Testis (tissue), 3 donors: ENCODE results near the gene FCHSD2. TPM values are rescaled to one million over a fixed set of nuclear protein-coding genes. Genes with fewer than 3 reads are reported as not detected.
"Not testable (repeated sequence)": the region's sequence is repeated elsewhere in the genome, so short reads cannot be mapped to it uniquely, and the experiment has no call there.

Experiments
- DNase-seq: peaks from one replicate; pipeline ENCODE4 v3.0.0-alpha.2; 2019
- H3K27ac ChIP-seq, 2 donors: fragments of 200-600 bp; sonication (generic); one replicate each; pipeline ENCODE4 v1.5.1; 2019
- H3K27me3 ChIP-seq: fragments of 200-600 bp; sonication (generic); one replicate; pipeline ENCODE4 v1.5.1; 2019
- H3K36me3 ChIP-seq: fragments of 200-600 bp; sonication (generic); one replicate; pipeline ENCODE4 v1.5.1; 2017; ENCODE audit warnings: low read depth; ENCODE audit errors: missing control alignments
- H3K4me1 ChIP-seq: fragments of 200-600 bp; sonication (generic); one replicate; pipeline ENCODE4 v1.5.1; 2019
- H3K4me3 ChIP-seq, 2 donors: fragments of 200-600 bp; sonication (generic); one replicate each; pipeline ENCODE4 v1.5.1; 2017 to 2019
- H3K9me3 ChIP-seq: fragments of 200-600 bp; sonication (generic); one replicate; pipeline ENCODE4 v1.5.1; 2017
- POLR2A ChIP-seq: fragments of 450-650 bp; IDR thresholded peaks from one replicate; pipeline ENCODE4 v1.6.1; 2017; ENCODE audit warnings: antibody characterized with exemption, mild to moderate bottlenecking, moderate library complexity
- WGBS, 2 donors: methylation state at CpG; one replicate each; pipeline ENCODE4 v1.1.5; 2018; 5-methylcytosine and 5-hydroxymethylcytosine counted together
- intact Hi-C: fragments of 100-400 bp; cut with DNase I; formaldehyde crosslinking; loops from one replicate; pipeline ENCODE4 v1.15.1; 2023; ENCODE audit warnings: low total_unique reads
- polyA plus RNA-seq: library from polyadenylated mRNA; stranded (reverse); fragments of 350-450 nt; fragmentation: Illumina TruSeq; extraction: RNeasy Lipid Tissue Mini Kit (QIAGEN cat#74804); gene quantifications from one replicate; pipeline ENCODE4 v1.2.3, GENCODE V29; 2014; ENCODE audit warnings: low read depth, low replicate concordance; ENCODE audit not compliant: insufficient read depth
- total RNA-seq, 2 donors: library from RNA; depleted of rRNA; stranded (reverse); fragments of >200 nt; gene quantifications; one replicate each; pipeline ENCODE4 v1.2.3, GENCODE V29; 2016
- TF ChIP-seq, protein P1 (sequence below), 3 experiments: fragments of 450-650 bp in 2 of 3; fragments of 200-600 bp in 1 of 3; sonication (generic) in 1 of 3; IDR thresholded peaks; one replicate each; pipeline ENCODE4 v1.5.1; 2016 to 2019; ENCODE audit warnings: antibody characterized with exemption in 3 of 3, mild to moderate bottlenecking in 2 of 3, moderate library complexity in 1 of 3

FCHSD2 gene
- total and polyA plus RNA-seq, 3 donors from 2014 or later = 44.0 to 69.6 (median 65.9) TPM

DNA sequence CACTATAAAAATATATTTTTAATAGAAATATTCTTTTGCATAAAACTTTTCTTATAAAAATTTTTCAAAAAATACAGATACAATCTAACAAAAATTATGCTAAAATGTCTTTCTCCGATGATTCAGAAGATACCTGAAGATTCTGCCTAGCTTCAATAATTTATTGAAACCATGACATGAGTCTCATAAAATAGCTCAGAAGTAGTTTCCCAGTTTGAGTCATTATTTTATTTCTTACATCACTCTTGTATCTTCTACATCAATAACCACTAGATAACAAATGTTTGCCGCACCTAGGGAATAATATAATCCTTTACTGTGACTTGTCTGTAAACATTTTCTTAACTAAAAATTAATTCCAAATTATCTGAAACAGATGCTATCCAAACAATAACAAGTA, 158.6 kb downstream of the FCHSD2 start:
- H3K9me3 ChIP-seq = no peaks in the 10 kb centered on the region
- peaks cover 11% of the 10 kb centered on the region for H3K4me1 ChIP-seq
- no peaks in the 10 kb centered on the region for H3K27me3 ChIP-seq
- no peaks in the 10 kb centered on the region for H3K36me3 ChIP-seq
- no peak overlapping the region for H3K4me3 ChIP-seq
- WGBS, 2 donors = 97 to 99% methylated on average over 2 of the region's 2 CpGs
- no peak for DNase-seq
- TF ChIP-seq POLR2A = no peak
- TF ChIP-seq, protein P1, sequence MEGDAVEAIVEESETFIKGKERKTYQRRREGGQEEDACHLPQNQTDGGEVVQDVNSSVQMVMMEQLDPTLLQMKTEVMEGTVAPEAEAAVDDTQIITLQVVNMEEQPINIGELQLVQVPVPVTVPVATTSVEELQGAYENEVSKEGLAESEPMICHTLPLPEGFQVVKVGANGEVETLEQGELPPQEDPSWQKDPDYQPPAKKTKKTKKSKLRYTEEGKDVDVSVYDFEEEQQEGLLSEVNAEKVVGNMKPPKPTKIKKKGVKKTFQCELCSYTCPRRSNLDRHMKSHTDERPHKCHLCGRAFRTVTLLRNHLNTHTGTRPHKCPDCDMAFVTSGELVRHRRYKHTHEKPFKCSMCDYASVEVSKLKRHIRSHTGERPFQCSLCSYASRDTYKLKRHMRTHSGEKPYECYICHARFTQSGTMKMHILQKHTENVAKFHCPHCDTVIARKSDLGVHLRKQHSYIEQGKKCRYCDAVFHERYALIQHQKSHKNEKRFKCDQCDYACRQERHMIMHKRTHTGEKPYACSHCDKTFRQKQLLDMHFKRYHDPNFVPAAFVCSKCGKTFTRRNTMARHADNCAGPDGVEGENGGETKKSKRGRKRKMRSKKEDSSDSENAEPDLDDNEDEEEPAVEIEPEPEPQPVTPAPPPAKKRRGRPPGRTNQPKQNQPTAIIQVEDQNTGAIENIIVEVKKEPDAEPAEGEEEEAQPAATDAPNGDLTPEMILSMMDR (IDR thresholded peaks at IDR 0.05) = no peak
- H3K27ac ChIP-seq = no peak overlapping the region
- intact Hi-C loops = no loop called here

GRCh38 chr11:72981971-72982685, 160.0 kb downstream of the FCHSD2 start:
- Histone ChIP-seq H3K27ac (no peak overlapping the region), H3K9me3 (no peaks in the 10 kb centered on the region), H3K27me3 (no peaks in the 10 kb centered on the region), H3K36me3 (no peaks in the 10 kb centered on the region), H3K4me1 (peaks cover 11% of the 10 kb centered on the region), H3K4me3 (no peak overlapping the region)
- intact Hi-C loops = no loop called here
- 50% methylated on average over 3 of the region's 3 CpGs for WGBS, 2 donors
- no peak for DNase-seq
- TF ChIP-seq POLR2A = no peak
- TF ChIP-seq, protein P1 (IDR thresholded peaks at IDR 0.05) = no peak

DNA sequence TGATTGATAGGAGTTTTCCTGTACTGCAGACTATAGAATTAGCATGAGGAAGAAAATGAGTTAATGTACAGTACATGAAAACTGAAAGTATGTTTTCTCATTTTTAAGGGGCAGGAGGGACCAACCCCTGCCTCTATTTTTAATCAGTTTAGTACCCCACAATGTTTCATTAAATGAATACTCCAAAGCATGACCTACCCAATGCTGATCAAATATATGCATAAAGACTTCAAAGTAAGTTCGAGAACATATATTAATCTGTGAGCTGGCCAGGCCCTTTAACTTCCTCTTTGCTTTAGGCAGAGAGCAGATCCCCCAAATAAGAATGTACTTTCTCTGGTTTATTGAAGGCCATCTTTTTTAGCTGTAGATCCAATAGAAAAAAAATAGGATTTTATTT, 161.0 kb downstream of the FCHSD2 start:
- DNase-seq = no peak

GRCh38 chr11:72977782-72978181, 164.3 kb downstream of the FCHSD2 start:
- WGBS, 2 donors = 93 to 97% methylated on average over 2 of the region's 2 CpGs
- H3K4me3 ChIP-seq, H3K36me3 ChIP-seq, H3K27ac ChIP-seq, H3K27me3 ChIP-seq, intact Hi-C loops, H3K9me3 ChIP-seq, DNase-seq: not testable (repeated sequence)
- peaks cover 11% of the 10 kb centered on the region for H3K4me1 ChIP-seq

More for the DNA sequence above, 161.0 kb downstream of the FCHSD2 start:
- H3K9me3 ChIP-seq = no peaks in the 10 kb centered on the region
- no peak for TF ChIP-seq POLR2A
- TF ChIP-seq, protein P1 (IDR thresholded peaks at IDR 0.05) = no peak
- no peaks in the 10 kb centered on the region for H3K27me3 ChIP-seq
- intact Hi-C loops = no loop called here
- no peaks in the 10 kb centered on the region for H3K36me3 ChIP-seq
- WGBS, 2 donors = 86 to 89% methylated on average over 1 of the region's 1 CpG
- no peak overlapping the region for H3K4me3 ChIP-seq
- peaks cover 11% of the 10 kb centered on the region for H3K4me1 ChIP-seq
- no peak overlapping the region for H3K27ac ChIP-seq

GRCh38 chr11:72976522-72976892, 165.6 kb downstream of the FCHSD2 start:
- H3K9me3 ChIP-seq, H3K27me3 ChIP-seq, intact Hi-C loops, H3K27ac ChIP-seq, H3K36me3 ChIP-seq, DNase-seq, H3K4me3 ChIP-seq: not testable (repeated sequence)
- 100% methylated on average over 1 of the region's 1 CpG for WGBS, 2 donors
- H3K4me1 ChIP-seq = peaks cover 11% of the 10 kb centered on the region
